Umbilical cord (tissue), 2 donors: ENCODE measurements around the gene COL9A3. TPM values are rescaled to one million over a fixed set of nuclear protein-coding genes. Genes with fewer than 3 reads are reported as not detected.

ENCODE experiments used
- DNase-seq: peaks from one replicate; pipeline ENCODE4 v3.0.0-alpha.2; 2015; ENCODE audit warnings: low spot score
- total RNA-seq: library from RNA; depleted of rRNA; stranded (reverse); fragments of >200 nt; gene quantifications from one replicate; pipeline ENCODE4 v1.2.3, GENCODE V29; 2014; ENCODE audit warnings: low replicate concordance; ENCODE audit not compliant: insufficient read depth

The COL9A3 gene
- total RNA-seq, 1 donor from 2014 or later = 37.1 TPM

GRCh38 chr20:62778601-62779416 lies 38.0 kb upstream of the COL9A3 start:
- DNase-seq = no peak

DNA sequence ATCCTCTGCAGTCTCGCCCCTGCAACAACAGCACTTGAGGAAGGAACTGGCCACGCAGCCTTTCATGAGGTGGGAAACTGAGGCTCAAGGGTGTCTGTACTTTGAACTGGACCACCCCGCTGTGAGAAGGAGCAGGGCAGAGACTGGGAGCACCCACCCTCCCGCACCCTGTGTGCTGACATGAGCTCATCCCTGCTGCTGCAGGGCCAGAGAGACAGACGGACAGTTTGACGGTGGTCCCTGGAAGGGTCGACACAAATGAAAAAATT lies 37.5 kb upstream of the COL9A3 start:
- DNase-seq = no peak

- no peak for DNase-seq
Measured at GRCh38 chr20:62780204-62780603, 36.6 kb upstream of the COL9A3 start.

DNA sequence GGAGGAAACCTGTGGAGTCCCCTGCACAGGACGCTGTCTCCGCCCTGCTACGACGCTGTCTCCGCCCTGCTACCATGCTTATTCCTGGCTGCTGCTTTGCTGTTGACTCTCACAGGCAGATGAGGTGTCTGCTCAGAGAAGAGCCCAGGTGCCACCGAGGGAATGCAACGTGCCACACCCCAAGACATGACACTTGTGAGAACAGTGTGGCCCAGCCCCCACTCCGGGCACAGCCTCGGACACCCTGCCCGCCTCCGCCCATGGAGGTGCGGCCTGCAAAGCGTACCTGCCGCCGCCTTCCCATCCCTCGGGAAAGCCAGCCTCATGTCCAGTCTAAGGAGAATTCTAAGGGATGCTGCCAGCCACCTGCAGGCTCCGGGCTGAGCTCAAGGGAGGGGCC lies 36.2 kb upstream of the COL9A3 start:
- no peak for DNase-seq

DNA sequence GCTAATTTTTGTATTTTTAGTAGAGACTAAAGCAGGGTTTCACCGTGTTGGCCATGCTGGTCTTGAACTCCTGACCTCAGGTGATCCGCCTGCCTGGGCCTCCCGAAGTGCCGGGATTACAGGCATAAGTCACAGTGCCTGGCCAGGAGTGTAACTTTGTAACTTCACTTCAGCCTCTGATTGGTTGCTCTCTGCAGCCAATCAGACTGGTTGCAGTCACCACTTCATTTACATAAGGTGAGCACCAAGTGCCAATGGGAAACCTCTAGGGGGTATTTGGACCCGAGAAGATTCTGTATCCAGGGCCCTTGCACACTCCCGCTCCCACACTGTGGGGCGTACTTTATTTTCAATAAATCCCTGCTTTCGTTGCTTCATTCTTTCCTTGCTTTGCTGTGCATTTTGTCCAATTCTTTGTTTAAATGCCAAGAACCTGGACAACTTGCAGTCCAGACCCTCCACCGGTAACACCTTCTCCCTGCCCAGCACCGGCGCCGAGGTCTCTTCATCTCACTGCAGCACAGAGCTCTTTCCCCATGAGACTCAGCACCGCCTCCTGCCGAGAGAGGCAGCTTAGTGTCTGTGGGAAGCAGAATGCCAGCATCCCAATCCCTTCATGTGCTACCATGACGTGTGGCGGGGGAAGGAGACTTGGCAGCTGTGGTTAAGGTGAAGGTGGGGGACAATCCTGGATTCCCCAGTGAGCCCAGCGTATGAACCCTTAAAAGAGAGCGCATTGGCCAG lies 34.5 kb upstream of the COL9A3 start:
- no peak for DNase-seq

- DNase-seq = peak; percentile 61
Measured at GRCh38 chr20:62782893-62783278, 34.0 kb upstream of the COL9A3 start.

DNA sequence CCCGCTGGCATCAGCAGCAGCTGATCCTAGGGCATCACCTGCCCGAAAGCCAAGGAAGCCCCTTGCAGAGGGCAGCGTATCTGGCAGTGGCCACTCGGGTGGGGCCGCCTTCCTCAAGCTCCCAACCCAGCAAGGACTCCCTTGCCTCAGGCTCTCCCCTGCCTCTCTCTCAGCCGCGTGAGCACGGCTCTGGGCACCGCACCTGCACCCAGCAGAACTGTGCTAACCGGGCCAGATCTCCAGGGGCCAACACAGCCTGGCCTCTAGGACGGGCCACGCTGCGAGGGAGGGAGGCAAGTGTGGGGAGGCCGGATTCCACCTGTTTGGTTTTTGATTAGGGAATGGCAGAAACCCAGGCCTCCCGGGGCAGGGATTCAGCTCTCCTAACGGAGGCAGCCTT lies 32.4 kb upstream of the COL9A3 start:
- no peak for DNase-seq

DNA sequence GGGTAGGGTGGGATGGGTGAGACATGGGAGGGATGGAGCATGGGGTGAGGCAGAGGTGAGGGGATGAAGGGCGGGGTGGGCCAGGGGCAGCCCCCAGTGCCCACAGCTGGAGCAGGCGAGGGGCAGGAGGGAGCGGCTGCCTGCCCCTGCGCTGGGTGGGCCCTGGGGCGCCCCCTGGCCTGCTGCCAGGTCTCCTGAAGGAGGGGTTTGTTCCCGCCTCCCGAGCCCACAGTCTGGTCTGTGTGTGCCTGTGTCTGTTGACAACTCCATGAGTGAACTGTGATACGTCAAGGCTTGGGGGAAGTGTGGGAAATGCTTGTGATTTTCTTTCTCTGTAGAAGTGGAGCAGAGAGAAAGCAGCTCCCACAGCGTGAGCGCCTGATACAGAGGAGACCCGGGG lies 31.5 kb upstream of the COL9A3 start:
- peak; percentile 86 for DNase-seq

DNA sequence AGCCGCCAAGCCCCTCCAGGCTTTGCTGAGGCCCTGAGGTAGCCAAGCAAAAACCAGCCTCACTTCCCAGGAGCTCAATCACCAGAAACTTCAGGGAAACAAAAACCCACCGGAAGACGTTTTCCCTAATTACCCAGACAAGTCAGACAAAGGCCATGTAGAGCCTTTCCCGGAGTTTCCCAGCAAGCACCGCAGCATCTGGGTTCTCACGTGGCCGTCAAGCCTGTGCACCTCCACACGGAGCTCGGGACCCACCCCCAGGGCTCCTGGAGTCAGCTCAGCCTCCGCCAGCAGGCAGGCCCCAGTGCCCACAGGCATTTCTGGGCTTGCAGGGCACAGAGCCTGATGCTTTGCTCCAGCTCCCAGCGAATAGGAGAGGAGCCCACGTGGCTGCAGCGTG lies 30.7 kb upstream of the COL9A3 start:
- DNase-seq = no peak

GRCh38 chr20:62787321-62787720 lies 29.5 kb upstream of the COL9A3 start:
- no peak for DNase-seq

DNA sequence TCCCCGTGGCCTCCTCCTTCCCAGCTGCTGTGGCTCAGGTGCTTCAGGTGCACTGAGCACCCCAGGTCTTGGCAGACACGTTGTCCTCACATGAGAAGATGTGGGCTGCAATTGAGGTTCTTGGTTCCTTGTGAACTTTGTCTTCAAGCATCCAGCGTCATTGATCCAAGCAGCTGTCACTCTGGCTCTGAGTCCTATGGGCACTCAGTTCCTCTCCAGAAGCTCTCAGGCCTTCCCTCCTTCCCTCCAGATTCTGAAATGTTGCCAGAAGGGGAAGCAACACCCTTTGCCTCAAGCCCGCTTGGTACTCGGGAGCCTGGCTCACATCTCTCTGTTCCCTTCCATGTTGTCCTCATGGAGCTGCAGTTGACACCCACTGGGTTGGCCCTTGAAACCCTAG lies 29.0 kb upstream of the COL9A3 start:
- no peak for DNase-seq

GRCh38 chr20:62788607-62789006 lies 28.2 kb upstream of the COL9A3 start:
- no peak for DNase-seq

DNA sequence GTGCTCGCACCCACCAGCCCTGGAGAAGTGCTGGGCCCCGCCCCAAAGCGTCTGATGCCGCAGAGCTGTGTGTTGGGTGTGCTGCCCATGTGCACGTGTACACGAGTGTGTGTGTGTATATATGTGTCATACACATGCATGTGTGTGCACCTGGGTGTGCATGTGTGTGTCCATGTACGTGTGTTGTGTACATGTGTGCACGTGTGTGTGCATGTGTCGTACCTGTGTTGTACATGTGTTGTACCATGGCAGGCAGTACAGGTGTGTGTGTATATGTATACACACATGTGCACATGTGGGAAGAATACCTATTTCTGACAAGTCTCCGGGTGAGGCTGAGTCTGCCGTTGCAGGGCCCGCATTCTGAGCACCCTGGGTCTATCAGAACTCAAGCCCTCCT lies 26.8 kb upstream of the COL9A3 start:
- DNase-seq = no peak

- peak; percentile 92 for DNase-seq
Measured at GRCh38 chr20:62791301-62792181, 25.3 kb upstream of the COL9A3 start.

DNA sequence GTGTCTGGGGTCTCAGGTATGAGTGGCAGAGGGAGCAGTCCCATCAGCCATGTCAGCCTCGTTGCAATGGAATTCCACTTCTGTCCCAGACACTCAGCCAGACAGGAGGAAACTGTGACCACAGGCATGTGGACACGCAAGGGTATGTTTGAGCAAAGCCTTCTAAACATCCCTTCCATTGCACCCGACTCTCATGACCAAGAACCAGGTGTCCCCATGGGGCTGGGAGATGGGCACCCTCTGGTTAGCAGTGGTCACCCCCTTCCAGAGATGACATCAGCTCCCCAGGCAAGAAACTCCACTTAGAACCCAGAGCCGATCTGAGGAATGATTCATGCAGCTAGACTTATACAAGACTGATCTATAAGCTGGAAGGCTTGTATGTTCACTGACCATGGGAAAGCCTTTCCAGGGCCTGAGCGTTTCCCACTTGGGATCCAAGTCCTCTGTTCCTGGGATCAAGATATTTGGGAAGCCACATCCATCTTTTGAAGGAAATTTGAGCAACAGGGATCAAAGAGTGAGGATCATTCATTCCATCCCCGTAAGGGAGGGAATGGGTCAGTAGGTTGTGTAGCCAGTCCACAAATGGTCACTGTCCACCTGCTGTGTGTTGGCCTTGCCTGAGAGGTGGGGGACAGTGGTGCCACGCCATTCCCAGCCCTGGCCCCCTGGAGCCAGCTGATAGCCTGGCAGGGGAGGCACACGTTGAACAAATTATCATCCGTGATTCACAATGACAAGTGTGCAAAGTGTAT lies 24.5 kb upstream of the COL9A3 start:
- no peak for DNase-seq

DNA sequence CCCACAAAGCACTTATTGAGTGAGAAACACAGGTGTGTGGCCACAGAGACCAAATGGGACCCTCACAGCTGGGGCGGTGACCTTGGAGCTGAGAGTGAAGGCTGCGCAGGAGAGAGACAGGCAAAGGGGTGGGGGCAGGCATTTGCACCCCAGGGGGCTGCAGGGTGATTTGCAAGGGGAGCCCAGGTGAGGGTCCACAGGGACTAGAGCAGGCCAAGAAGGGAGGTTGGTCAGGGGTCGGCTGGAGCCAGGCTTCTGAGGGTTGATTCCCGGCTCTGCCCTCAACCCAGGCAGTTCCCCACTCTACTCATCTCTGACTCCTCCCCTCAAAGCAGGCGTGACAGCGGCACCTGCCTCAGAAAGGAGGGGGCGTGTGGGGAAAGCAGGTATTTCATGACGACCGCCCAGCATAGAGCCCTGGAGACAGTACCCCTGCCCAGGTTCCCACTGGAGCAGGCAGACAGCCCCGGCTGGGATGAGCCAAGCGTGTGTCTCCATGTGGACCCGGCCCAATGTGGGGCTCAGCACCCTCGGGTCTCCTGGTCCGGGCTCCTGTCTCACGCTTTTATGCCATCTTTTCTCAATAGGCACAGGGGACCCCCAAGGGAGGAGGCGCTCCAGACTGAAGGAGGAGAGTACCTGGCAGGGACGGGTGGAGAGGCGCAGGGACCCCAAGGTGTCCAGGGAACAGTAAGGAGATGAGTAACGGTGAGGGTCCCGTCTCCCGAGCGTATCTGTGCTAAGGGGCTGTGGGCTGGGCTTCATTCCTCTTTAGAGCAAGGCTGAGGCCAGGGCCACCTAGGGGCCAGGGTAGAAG lies 23.7 kb upstream of the COL9A3 start:
- DNase-seq = no peak

DNA sequence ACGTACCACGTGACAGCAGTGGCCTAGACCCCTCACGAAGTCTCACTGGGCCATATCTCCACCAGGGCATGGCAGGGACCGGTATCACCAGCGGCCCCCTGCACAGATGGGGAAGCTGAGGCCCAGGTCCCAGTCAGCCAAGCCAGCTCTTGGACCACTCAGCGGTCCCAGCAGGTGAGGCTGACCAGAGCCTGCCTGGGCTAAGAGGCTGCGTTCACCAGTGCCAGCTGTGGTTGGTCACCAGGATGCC lies 23.2 kb upstream of the COL9A3 start:
- DNase-seq = no peak

- peak; percentile 97 for DNase-seq
Measured at GRCh38 chr20:62794007-62794724, 22.7 kb upstream of the COL9A3 start.

GRCh38 chr20:62795023-62795761 lies 21.7 kb upstream of the COL9A3 start:
- peak; percentile 54 for DNase-seq
